DND-41 (cell line): ENCODE results near the gene RSAD2.

ENCODE experiments used
- ATAC-seq: fragments of 200-7000 bp; cut with Tn5 transposase; 3 replicates; pipeline ENCODE4 v1.9.1; 2021; ENCODE audit warnings: low read depth; ENCODE audit not compliant: insufficient read depth
- DNase-seq: peaks from one replicate; pipeline ENCODE4 v3.0.0-alpha.2; 2020
- H2AFZ ChIP-seq: 2 replicates; pipeline ENCODE4 v1.6.0; 2012; ENCODE audit warnings: low read depth, low read length
- H3K27ac ChIP-seq: 2 replicates; pipeline ENCODE4 v1.5.1; 2012; ENCODE audit warnings: low read length, inconsistent platforms
- H3K27me3 ChIP-seq: fragments of 200-600 bp; sonication (generic); 2 replicates; pipeline ENCODE4 v1.6.0; 2012; ENCODE audit warnings: low read length, mild to moderate bottlenecking, inconsistent platforms; ENCODE audit not compliant: insufficient read depth, poor library complexity
- H3K36me3 ChIP-seq: 2 replicates; pipeline ENCODE4 v1.5.1; 2012; ENCODE audit warnings: low read length, inconsistent platforms; ENCODE audit not compliant: insufficient read depth
- H3K4me1 ChIP-seq: 2 replicates; pipeline ENCODE4 v1.5.1; 2012; ENCODE audit warnings: mild to moderate bottlenecking, low read length; ENCODE audit not compliant: insufficient read depth
- H3K4me2 ChIP-seq: 2 replicates; pipeline ENCODE4 v1.6.0; 2012; ENCODE audit warnings: mild to moderate bottlenecking, moderate library complexity, low read length, inconsistent platforms; ENCODE audit not compliant: insufficient read depth
- H3K4me3 ChIP-seq, 2 experiments: fragments of 200-600 bp in 1 of 2; shearing (Covaris generic) in 1 of 2; 2 replicates each; pipeline ENCODE4 v1.5.1; 2012 to 2016; ENCODE audit warnings: inconsistent platforms in 2 of 2, low read length in 2 of 2, mild to moderate bottlenecking in 2 of 2, low read depth in 1 of 2, moderate library complexity in 1 of 2
- H3K79me2 ChIP-seq: 2 replicates; pipeline ENCODE4 v1.6.0; 2012; ENCODE audit warnings: low read length, inconsistent platforms; ENCODE audit not compliant: insufficient read depth
- H3K9ac ChIP-seq: 2 replicates; pipeline ENCODE4 v1.6.0; 2012; ENCODE audit warnings: low read depth, mild to moderate bottlenecking, inconsistent platforms, low read length, moderate library complexity
- H3K9me3 ChIP-seq: 2 replicates; pipeline ENCODE4 v1.5.1; 2012; ENCODE audit warnings: low read length, moderate library complexity, mild to moderate bottlenecking, inconsistent platforms; ENCODE audit not compliant: insufficient read depth, severe bottlenecking
- H4K20me1 ChIP-seq: 2 replicates; pipeline ENCODE4 v1.6.0; 2012; ENCODE audit warnings: low read length; ENCODE audit not compliant: insufficient read depth
- CTCF ChIP-seq: IDR thresholded peaks from 2 replicates; pipeline ENCODE4 v1.5.1; 2012; ENCODE audit warnings: borderline replicate concordance, low read length, moderate library complexity, mild to moderate bottlenecking; ENCODE audit not compliant: poor library complexity, severe bottlenecking; ENCODE audit errors: extremely low read depth
- EZH2 ChIP-seq: IDR thresholded peaks from 3 replicates; pipeline ENCODE4 v1.6.1; 2012; ENCODE audit warnings: borderline replicate concordance, low read depth, mild to moderate bottlenecking, moderate library complexity, low read length, inconsistent platforms; ENCODE audit not compliant: severe bottlenecking

The RSAD2 gene

DNA sequence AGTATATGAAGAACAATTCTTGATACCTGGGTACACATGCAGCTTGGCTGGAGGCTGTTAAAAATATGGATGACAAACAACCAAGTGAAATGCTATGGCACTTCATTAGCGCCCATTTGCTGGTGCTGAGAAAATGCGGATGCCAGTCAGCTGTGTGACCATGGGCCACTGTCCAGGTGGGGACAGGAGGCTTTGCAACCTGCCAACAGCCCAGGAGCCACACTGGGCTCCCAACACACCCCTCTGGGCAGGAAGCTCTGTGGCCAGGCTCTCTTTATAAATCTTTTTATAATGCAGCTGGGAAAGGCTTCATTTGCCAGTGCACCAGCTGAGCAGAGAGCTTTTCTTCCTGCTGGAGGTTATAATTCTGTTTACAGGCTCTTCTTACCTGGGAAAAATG is 59.6 kb downstream of the RSAD2 start:
- H3K4me2 ChIP-seq: no peak overlapping the region
- peak overlapping the region; percentile 26 for H3K27ac ChIP-seq
- H4K20me1 ChIP-seq: peaks cover 69% of the 10 kb centered on the region
- no peak overlapping the region for H3K4me3 ChIP-seq
- no peak for TF ChIP-seq CTCF
- no peak for TF ChIP-seq EZH2
- no peaks in the 10 kb centered on the region for H3K27me3 ChIP-seq
- H3K4me1 ChIP-seq: peaks cover 13% of the 10 kb centered on the region
- no peak for DNase-seq
- H3K79me2 ChIP-seq: peaks cover 97% of the 10 kb centered on the region
- H3K36me3 ChIP-seq: peaks cover 18% of the 10 kb centered on the region
- ATAC-seq: peak; percentile 53; the same call in 2 of the 3 replicates
- no peak overlapping the region for H3K9ac ChIP-seq
- no peak overlapping the region for H2AFZ ChIP-seq
- H3K9me3 ChIP-seq: no peaks in the 10 kb centered on the region

DNA sequence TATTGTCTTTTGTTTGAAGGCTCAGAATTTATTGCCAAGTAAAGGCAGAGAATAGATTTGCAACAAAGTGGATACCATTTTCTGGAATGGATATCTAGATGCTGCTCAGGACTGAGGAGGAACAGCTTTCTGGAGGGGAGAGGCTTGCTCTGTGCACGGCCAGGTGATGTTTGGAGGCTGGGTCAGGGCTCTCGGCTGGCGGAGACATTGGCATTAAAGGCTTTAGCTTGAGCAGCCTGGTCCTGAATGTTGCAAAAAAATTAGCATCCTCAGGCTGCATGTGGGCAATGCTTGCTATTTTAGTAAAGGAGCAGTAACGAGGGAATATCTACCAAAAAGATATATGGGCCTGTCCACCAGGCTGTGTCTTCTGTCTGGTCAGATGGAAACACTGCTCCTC is 60.0 kb downstream of the RSAD2 start:
- no peak for ATAC-seq
- no peak overlapping the region for H3K4me2 ChIP-seq
- H3K27me3 ChIP-seq: no peaks in the 10 kb centered on the region

GRCh38 chr2:6939071-6939470 is 61.5 kb downstream of the RSAD2 start:
- Histone ChIP-seq H3K79me2 (peaks cover 95% of the 10 kb centered on the region), H3K9ac (no peak overlapping the region), H2AFZ (no peak overlapping the region), H3K4me1 (peaks cover 10% of the 10 kb centered on the region), H4K20me1 (peaks cover 75% of the 10 kb centered on the region), H3K4me2 (no peak overlapping the region), H3K4me3 (no peak overlapping the region), H3K27me3 (no peaks in the 10 kb centered on the region), H3K27ac (no peak overlapping the region), H3K36me3 (peaks cover 37% of the 10 kb centered on the region), H3K9me3 (no peaks in the 10 kb centered on the region)
- no peak for ATAC-seq
- TF ChIP-seq EZH2 (no peak), CTCF (no peak)
- DNase-seq: no peak

More for the DNA sequence above, 60.0 kb downstream of the RSAD2 start:
- Histone ChIP-seq H2AFZ (no peak overlapping the region), H3K9ac (no peak overlapping the region), H3K4me1 (peaks cover 13% of the 10 kb centered on the region), H3K9me3 (no peaks in the 10 kb centered on the region), H3K36me3 (peaks cover 22% of the 10 kb centered on the region), H4K20me1 (peaks cover 67% of the 10 kb centered on the region), H3K4me3 (no peak overlapping the region), H3K79me2 (peaks cover 96% of the 10 kb centered on the region), H3K27ac (no peak overlapping the region; the same call in 1 of the 2 replicates)
- no peak for DNase-seq
- no peak for TF ChIP-seq EZH2
- TF ChIP-seq CTCF: no peak

- H2AFZ ChIP-seq: no peak overlapping the region
- no peak overlapping the region for H3K4me3 ChIP-seq
- peaks cover 69% of the 10 kb centered on the region for H4K20me1 ChIP-seq
- no peak for DNase-seq
- no peak overlapping the region for H3K4me2 ChIP-seq
- H3K9me3 ChIP-seq: no peaks in the 10 kb centered on the region
- no peaks in the 10 kb centered on the region for H3K27me3 ChIP-seq
- H3K4me1 ChIP-seq: peaks cover 4% of the 10 kb centered on the region; the same call in 1 of the 2 replicates
- H3K79me2 ChIP-seq: peaks cover 94% of the 10 kb centered on the region
- no peak overlapping the region for H3K9ac ChIP-seq
- peaks cover 53% of the 10 kb centered on the region for H3K36me3 ChIP-seq
- no peak for ATAC-seq
- TF ChIP-seq CTCF: no peak
- no peak for TF ChIP-seq EZH2
- H3K27ac ChIP-seq: no peak overlapping the region
These were observed 63.2 kb downstream of the RSAD2 start for GRCh38 chr2:6940820-6941219.
